SK-N-SH (cell line): ENCODE data around the gene RNASE9.
"Not testable (repeated sequence)": the region's sequence is repeated elsewhere in the genome, so short reads cannot be mapped to it uniquely, and the experiment has no call there.

Experiments
- RAD21 ChIP-seq: IDR thresholded peaks from 2 replicates; pipeline ENCODE4 v1.6.1; 2012; ENCODE audit warnings: mild to moderate bottlenecking, low read length
- TF ChIP-seq, protein P1 (sequence below): fragments of 150-350 bp; IDR thresholded peaks from 2 replicates; pipeline ENCODE4 v1.6.1; 2017; ENCODE audit warnings: antibody characterized with exemption, low read length, low read depth, borderline replicate concordance

DNA sequence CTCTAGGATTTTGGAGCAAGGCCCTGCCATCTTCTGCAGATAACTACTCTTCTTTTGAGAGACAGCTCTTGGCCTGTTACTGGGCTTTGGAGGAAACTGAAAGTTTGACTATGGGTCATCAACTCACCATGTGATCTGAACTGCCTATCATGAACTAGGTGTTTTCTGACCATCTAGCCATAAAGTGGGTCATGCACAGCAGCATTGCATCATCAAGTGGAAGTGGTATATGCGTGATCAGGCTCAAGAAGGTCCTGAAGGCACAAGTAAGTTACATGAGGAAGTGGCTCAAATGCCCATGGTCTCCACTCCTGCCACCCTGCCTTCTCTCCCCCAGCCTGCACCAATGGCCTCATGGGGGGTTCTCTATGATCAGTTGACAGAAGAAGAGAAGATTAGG lies 9.9 kb upstream of the RNASE9 start:
- not testable (repeated sequence) for TF ChIP-seq RAD21
- TF ChIP-seq, protein P1, sequence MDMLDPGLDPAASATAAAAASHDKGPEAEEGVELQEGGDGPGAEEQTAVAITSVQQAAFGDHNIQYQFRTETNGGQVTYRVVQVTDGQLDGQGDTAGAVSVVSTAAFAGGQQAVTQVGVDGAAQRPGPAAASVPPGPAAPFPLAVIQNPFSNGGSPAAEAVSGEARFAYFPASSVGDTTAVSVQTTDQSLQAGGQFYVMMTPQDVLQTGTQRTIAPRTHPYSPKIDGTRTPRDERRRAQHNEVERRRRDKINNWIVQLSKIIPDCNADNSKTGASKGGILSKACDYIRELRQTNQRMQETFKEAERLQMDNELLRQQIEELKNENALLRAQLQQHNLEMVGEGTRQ, result not testable (repeated sequence)
